Uterus (tissue), 4 donors: ENCODE results near the gene ADARB1. TPM values are rescaled to one million over a fixed set of nuclear protein-coding genes. Genes with fewer than 3 reads are reported as not detected.

Experiments
- DNase-seq, 2 donors: peaks; one replicate each; pipeline ENCODE4 v3.0.0-alpha.2; 2019 to 2020
- H3K27ac ChIP-seq, 2 donors: fragments of 200-600 bp; sonication (generic); 1 replicate in 1 of 2; 2 replicates in 1 of 2; pipeline ENCODE4 v1.5.1; 2016 to 2018
- H3K27me3 ChIP-seq, 2 donors: fragments of 200-600 bp; sonication (generic); one replicate each; pipeline ENCODE4 v1.5.1; 2018 to 2019; ENCODE audit warnings: control low read depth in 1 of 2
- H3K36me3 ChIP-seq, 2 donors: fragments of 200-600 bp; sonication (generic); one replicate each; pipeline ENCODE4 v1.5.1; 2019; ENCODE audit warnings: control low read depth in 1 of 2
- H3K4me1 ChIP-seq, 2 donors: fragments of 200-600 bp; sonication (generic); one replicate each; pipeline ENCODE4 v1.5.1; 2018 to 2019; ENCODE audit warnings: control low read depth in 1 of 2
- H3K4me3 ChIP-seq, 2 donors: fragments of 200-600 bp; sonication (generic); 1 replicate in 1 of 2; 2 replicates in 1 of 2; pipeline ENCODE4 v1.5.1; 2018 to 2019; ENCODE audit warnings: mild to moderate bottlenecking in 1 of 2
- H3K9me3 ChIP-seq, 2 donors: fragments of 200-600 bp; sonication (generic); one replicate each; pipeline ENCODE4 v1.5.1; 2019; ENCODE audit warnings: control low read depth in 1 of 2
- CTCF ChIP-seq, 4 experiments: fragments of 200-600 bp in 2 of 4; fragments of 450-650 bp in 2 of 4; sonication (generic) in 2 of 4; IDR thresholded peaks; one replicate each; pipeline ENCODE4 v1.5.1; 2016 to 2019; ENCODE audit warnings: antibody characterized with exemption in 4 of 4, mild to moderate bottlenecking in 2 of 4, moderate library complexity in 1 of 4
- POLR2A ChIP-seq, 2 donors: fragments of 450-650 bp; IDR thresholded peaks; one replicate each; pipeline ENCODE4 v1.6.1; 2016; ENCODE audit warnings: antibody characterized with exemption in 2 of 2, mild to moderate bottlenecking in 1 of 2, moderate library complexity in 1 of 2
- intact Hi-C: fragments of 100-400 bp; cut with DNase I; formaldehyde crosslinking; loops from one replicate; pipeline ENCODE4 v1.15.1; 2023; ENCODE audit warnings: low total_unique reads
- total RNA-seq, 4 donors: library from RNA; depleted of rRNA in 3 of 4; stranded (reverse); fragments of >200 nt in 3 of 4; gene quantifications; one replicate each; pipeline versions ENCODE4 v1.1.0 to v1.2.4, GENCODE V29; 2014 to 2023
- donor health status: DM: yes; HTN: yes; CAD: no.

ADARB1 gene
- total RNA-seq, 4 donors from 2014 or later = 21.8 to 69.6 (median 43.3) TPM

- intact Hi-C loops = no loop called here
- Histone ChIP-seq H3K27me3 (no peaks in the 10 kb centered on the region), H3K36me3 (no peaks in the 10 kb centered on the region), H3K4me3 (no peak overlapping the region), H3K9me3 (no peaks in the 10 kb centered on the region), H3K4me1 (peaks cover 0 to 3% of the 10 kb centered on the region in 2 donors), H3K27ac (peak overlapping the region; percentile 16 to 47)
- DNase-seq = no peak
- no peak for TF ChIP-seq CTCF (IDR thresholded peaks at IDR 0.05)
- no peak for TF ChIP-seq POLR2A (IDR thresholded peaks at IDR 0.05)
Observed at GRCh38 chr21:45207839-45208626, 133.7 kb downstream of the ADARB1 start.

GRCh38 chr21:45208627-45208951 lies 134.2 kb downstream of the ADARB1 start:
- intact Hi-C loops = no loop called here
- peaks cover 0 to 3% of the 10 kb centered on the region in 2 donors for H3K4me1 ChIP-seq
- no peak for DNase-seq
- H3K4me3 ChIP-seq = no peak overlapping the region
- no peaks in the 10 kb centered on the region for H3K27me3 ChIP-seq
- TF ChIP-seq POLR2A (IDR thresholded peaks at IDR 0.05) (no peak), CTCF (IDR thresholded peaks at IDR 0.05) (no peak)
- H3K27ac ChIP-seq = peak overlapping the region; percentile 16 to 47
- no peaks in the 10 kb centered on the region for H3K9me3 ChIP-seq
- no peaks in the 10 kb centered on the region for H3K36me3 ChIP-seq

GRCh38 chr21:45209046-45209445 lies 134.7 kb downstream of the ADARB1 start:
- H3K36me3 ChIP-seq = no peaks in the 10 kb centered on the region
- no peaks in the 10 kb centered on the region for H3K9me3 ChIP-seq
- no peak for DNase-seq
- no peaks in the 10 kb centered on the region for H3K27me3 ChIP-seq
- H3K27ac ChIP-seq = peak overlapping the region; percentile 47 to 51
- peaks cover 0 to 3% of the 10 kb centered on the region in 2 donors for H3K4me1 ChIP-seq
- H3K4me3 ChIP-seq = no peak overlapping the region
- intact Hi-C loops = no loop called here
- TF ChIP-seq POLR2A (IDR thresholded peaks at IDR 0.05) (no peak), CTCF (IDR thresholded peaks at IDR 0.05) (no peak)

- no peak for TF ChIP-seq POLR2A (IDR thresholded peaks at IDR 0.05)
- TF ChIP-seq CTCF (IDR thresholded peaks at IDR 0.05) = no peak
- Histone ChIP-seq H3K9me3 (no peaks in the 10 kb centered on the region), H3K27me3 (no peaks in the 10 kb centered on the region), H3K36me3 (no peaks in the 10 kb centered on the region), H3K4me3 (no peak overlapping the region), H3K4me1 (peaks cover 0 to 3% of the 10 kb centered on the region in 2 donors), H3K27ac (peak overlapping the region; percentile 47 to 51)
- no peak for DNase-seq
- intact Hi-C loops = no loop called here
Observed at GRCh38 chr21:45209685-45210284, 135.4 kb downstream of the ADARB1 start.

- no peak for DNase-seq
- no peaks in the 10 kb centered on the region for H3K36me3 ChIP-seq
- no peaks in the 10 kb centered on the region for H3K9me3 ChIP-seq
- peaks cover 0 to 3% of the 10 kb centered on the region in 2 donors for H3K4me1 ChIP-seq
- intact Hi-C loops = no loop called here
- H3K27ac ChIP-seq = peak overlapping the region; percentile 44 to 48
- no peaks in the 10 kb centered on the region for H3K27me3 ChIP-seq
- H3K4me3 ChIP-seq = no peak overlapping the region
- no peak for TF ChIP-seq CTCF (IDR thresholded peaks at IDR 0.05)
- TF ChIP-seq POLR2A (IDR thresholded peaks at IDR 0.05) = no peak
Observed at GRCh38 chr21:45210461-45210983, 136.1 kb downstream of the ADARB1 start.
